HCT116 (cell line): ENCODE results near the gene FLT4. TPM values are rescaled to one million over a fixed set of nuclear protein-coding genes. Genes with fewer than 3 reads are reported as not detected.

ENCODE experiments used
- ATAC-seq: fragments of 200-7000 bp; cut with Tn5 transposase; 2 replicates; pipeline ENCODE4 v1.9.1; 2020; ENCODE audit warnings: mild to moderate bottlenecking, moderate library complexity
- BruUV-seq: library from RNA; stranded (reverse); fragments of 400-500 nt; replicated peaks from 2 replicates; lab custom pipeline; 2021; lab: Mats Ljungman, UMichigan
- CTCF ChIA-PET: fragments of 300-600 bp; sonication (Branson Sonifier 250); formaldehyde crosslinking; loops from one replicate; lab custom pipeline; 2021; ENCODE audit warnings: antibody characterized with exemption; lab: Charles Lee
- POLR2A ChIA-PET: fragments of 300-600, 350-600 bp; sonication (Branson Sonifier 250); formaldehyde crosslinking; loops from one replicate; lab custom pipeline; 2021; ENCODE audit warnings: antibody characterized with exemption; lab: Charles Lee
- RAD21 ChIA-PET, 2 experiments: fragments of 300-600 bp; sonication (Branson Sonifier 250); formaldehyde crosslinking; loops; one replicate each; lab custom pipeline; 2023; ENCODE audit warnings: low total read pairs in 2 of 2; ENCODE audit not compliant: uncharacterized antibody in 2 of 2, unreplicated experiment in 2 of 2, low non-redundant PET in 1 of 2; lab: Charles Lee
- DNase-seq: peaks from one replicate; pipeline ENCODE4 v3.0.0-alpha.2; 2010; ENCODE audit warnings: low read depth, low spot score
- H2AFZ ChIP-seq: fragments of 200-600 bp; shearing (Covaris generic), sonication (generic); 2 replicates; pipeline ENCODE4 v1.6.1; 2017; ENCODE audit warnings: low read depth, mixed run types, mixed read lengths, antibody characterized with exemption, low read length; ENCODE audit not compliant: poor library complexity, severe bottlenecking
- H3K27ac ChIP-seq: 2 replicates; pipeline ENCODE4 v1.5.1; 2012; ENCODE audit warnings: low read depth, low read length
- H3K27me3 ChIP-seq: fragments of 200-600 bp; sonication (generic); 2 replicates; pipeline ENCODE4 v1.6.1; 2016; ENCODE audit warnings: mixed run types, low read length, mixed read lengths; ENCODE audit not compliant: insufficient read depth
- H3K36me3 ChIP-seq, 2 experiments: fragments of 200-500 bp in 1 of 2; fragments of 200-600 bp in 1 of 2; sonication (Bioruptor generic) in 1 of 2; sonication (generic) in 1 of 2; 2 replicates each; pipeline versions ENCODE4 v1.5.1 to v1.6.1; 2014 to 2016; ENCODE audit warnings: low read length in 2 of 2, inconsistent platforms in 1 of 2, mixed read lengths in 1 of 2, mixed run types in 1 of 2; ENCODE audit not compliant: insufficient read depth in 2 of 2, control insufficient read depth in 1 of 2
- H3K4me1 ChIP-seq, 2 experiments: fragments of 200-600 bp in 1 of 2; sonication (generic) in 1 of 2; 2 replicates each; pipeline versions ENCODE4 v1.5.1 to v1.6.1; 2012 to 2017; ENCODE audit warnings: low read length in 2 of 2, inconsistent platforms in 1 of 2, mild to moderate bottlenecking in 1 of 2, mixed read lengths in 1 of 2, mixed run types in 1 of 2, moderate library complexity in 1 of 2; ENCODE audit not compliant: insufficient read depth in 2 of 2, control insufficient read depth in 1 of 2
- H3K4me2 ChIP-seq: fragments of 200-600 bp; sonication (generic); 2 replicates; pipeline ENCODE4 v1.6.1; 2017; ENCODE audit warnings: mixed run types, low read length, mixed read lengths
- H3K4me3 ChIP-seq, 2 experiments: fragments of 200-600 bp in 1 of 2; sonication (generic) in 1 of 2; replicated peaks in 1 of 2; 2 replicates each; pipeline ENCODE4 v1.5.1; 2011 to 2016; ENCODE audit warnings: low read length in 2 of 2, control low read depth in 1 of 2, low read depth in 1 of 2, mild to moderate bottlenecking in 1 of 2, mixed read lengths in 1 of 2, mixed run types in 1 of 2
- H3K79me2 ChIP-seq: fragments of 200-600 bp; sonication (generic); 2 replicates; pipeline ENCODE4 v1.6.1; 2017; ENCODE audit warnings: mild to moderate bottlenecking, mixed run types, low read length, moderate library complexity, mixed read lengths; ENCODE audit not compliant: insufficient read depth
- H3K9ac ChIP-seq: fragments of 200-600 bp; sonication (generic); 2 replicates; pipeline ENCODE4 v1.6.1; 2016; ENCODE audit warnings: low read length, mixed read lengths
- H3K9me2 ChIP-seq: fragments of 200-600 bp; sonication (generic), shearing (Covaris generic); 2 replicates; pipeline ENCODE4 v1.6.1; 2017; ENCODE audit warnings: mixed run types, mild to moderate bottlenecking, moderate library complexity; ENCODE audit not compliant: insufficient read depth
- H3K9me3 ChIP-seq, 2 experiments: fragments of 200-500 bp in 1 of 2; fragments of 200-600 bp in 1 of 2; sonication (Bioruptor generic) in 1 of 2; sonication (generic) in 1 of 2; 2 replicates each; pipeline ENCODE4 v1.6.1; 2014 to 2017; ENCODE audit warnings: low read length in 2 of 2, mixed read lengths in 2 of 2, inconsistent platforms in 1 of 2, low read depth in 1 of 2, mild to moderate bottlenecking in 1 of 2, mixed run types in 1 of 2, moderate library complexity in 1 of 2; ENCODE audit not compliant: control insufficient read depth in 1 of 2, insufficient read depth in 1 of 2
- H4K20me1 ChIP-seq: fragments of 200-600 bp; sonication (generic), shearing (Covaris generic); 2 replicates; pipeline ENCODE4 v1.6.1; 2017; ENCODE audit warnings: mixed run types, mild to moderate bottlenecking, moderate library complexity; ENCODE audit not compliant: insufficient read depth
- SP1 ChIP-seq: IDR thresholded peaks from 2 replicates; pipeline ENCODE4 v1.6.1; 2012; ENCODE audit warnings: low read depth
- ZFX ChIP-seq: fragments of 450-650 bp; IDR thresholded peaks from 2 replicates; pipeline ENCODE4 v1.6.1; 2017
- intact Hi-C: fragments of 100-400 bp; cut with micrococcal nuclease; formaldehyde crosslinking; loops from 2 replicates; pipeline ENCODE4 v1.10.0; 2022
- total RNA-seq: library from RNA; stranded (reverse); gene quantifications from one replicate; pipeline ENCODE4 v1.2.1, GENCODE V29; 2021; ENCODE audit not compliant: unreplicated experiment

FLT4 gene
- total RNA-seq, 1 experiment from 2014 or later: 0.17 TPM

DNA sequence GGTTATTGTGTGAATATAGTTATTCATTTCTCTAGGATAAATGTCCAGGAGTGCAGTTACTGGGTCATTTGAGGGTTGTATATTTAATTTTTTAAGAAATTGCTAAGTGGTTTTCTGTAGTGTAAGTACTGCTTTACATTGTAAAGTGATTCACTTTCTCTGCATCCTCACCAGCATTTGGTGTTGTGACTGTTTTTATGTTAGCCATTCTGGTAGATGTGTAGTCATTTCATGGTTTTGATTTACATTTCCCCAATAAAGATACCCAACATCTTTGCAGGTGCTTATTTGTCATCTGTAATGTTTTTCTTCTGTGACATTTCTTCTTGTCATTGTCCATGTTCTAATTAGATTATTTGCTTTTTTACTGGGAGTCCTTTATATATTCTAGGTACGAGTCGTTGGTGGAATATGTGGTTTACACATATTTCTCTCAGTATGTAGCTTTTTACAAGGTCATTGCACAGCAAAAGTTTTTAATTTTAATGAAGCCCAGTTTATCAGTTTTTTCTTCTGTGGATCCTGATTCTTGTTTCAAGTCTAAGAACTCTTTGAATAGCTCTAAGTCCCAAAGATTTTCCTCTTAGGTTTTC, 92.1 kb downstream of the FLT4 start:
- Histone ChIP-seq H3K79me2 (peaks cover 58% of the 10 kb centered on the region), H3K9me2 (no peaks in the 10 kb centered on the region), H3K27me3 (no peaks in the 10 kb centered on the region), H4K20me1 (peaks cover 9% of the 10 kb centered on the region; the same call in 1 of the 2 replicates), H3K4me3 (no peak overlapping the region), H3K4me1 (no peaks in the 10 kb centered on the region), H3K4me2 (no peak overlapping the region), H3K27ac (no peak overlapping the region), H3K9ac (no peak overlapping the region), H3K9me3 (no peaks in the 10 kb centered on the region), H3K36me3 (peaks cover 0 to 2% of the 10 kb centered on the region in 2 experiments; a peak in 2 of 4 replicates), H2AFZ (no peak overlapping the region)
- ChIA-PET POLR2A (no interaction called here), RAD21 (no interaction called here), CTCF (no interaction called here)
- DNase-seq: no peak
- TF ChIP-seq SP1: no peak
- ATAC-seq: no peak
- no TSS peak for BruUV-seq
- intact Hi-C loops: no loop called here

DNA sequence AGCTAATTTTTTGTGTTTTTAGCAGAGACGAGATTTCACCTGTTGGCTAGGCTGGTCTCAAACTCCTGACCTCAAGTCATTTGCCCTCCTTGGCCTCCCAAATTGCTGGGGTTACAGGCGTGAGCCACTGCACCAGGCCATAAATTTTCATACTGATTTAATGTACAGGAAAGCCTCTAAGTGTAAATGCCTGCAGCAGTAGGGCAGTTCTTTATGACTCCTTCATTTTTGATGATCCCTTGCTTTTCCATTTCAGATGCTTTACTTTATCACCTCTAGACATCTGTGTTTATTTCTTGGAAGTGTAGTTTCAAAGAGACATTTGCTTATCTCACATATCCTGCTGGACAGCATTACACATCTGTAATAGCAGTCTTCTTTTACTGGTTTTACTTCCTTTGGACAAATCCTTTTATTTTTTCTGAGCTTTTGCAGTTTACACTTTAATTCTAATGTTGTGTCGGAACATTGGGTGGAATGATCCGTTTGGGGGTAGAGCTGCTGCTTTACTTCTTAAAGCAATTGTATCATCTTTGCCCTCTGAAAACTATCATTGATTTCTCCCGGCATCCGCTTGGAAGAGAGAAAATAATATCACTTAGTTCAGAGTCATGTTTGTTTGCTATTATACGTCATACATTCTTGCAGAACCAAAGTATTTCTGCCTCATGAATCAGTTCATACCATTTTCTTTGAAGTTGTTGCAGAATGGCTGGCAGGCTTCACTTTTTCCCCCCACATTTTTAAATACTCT, 94.1 kb downstream of the FLT4 start:
- no peak overlapping the region for H3K27ac ChIP-seq
- H4K20me1 ChIP-seq: peaks cover 9% of the 10 kb centered on the region; the same call in 1 of the 2 replicates
- intact Hi-C loops: no loop called here
- DNase-seq (no peak), ATAC-seq (no peak)
- CTCF ChIA-PET: no interaction called here
- no peaks in the 10 kb centered on the region for H3K27me3 ChIP-seq
- RAD21 ChIA-PET: no interaction called here
- H2AFZ ChIP-seq: no peak overlapping the region
- no peaks in the 10 kb centered on the region for H3K9me2 ChIP-seq
- H3K9ac ChIP-seq: no peak overlapping the region
- no peaks in the 10 kb centered on the region for H3K4me1 ChIP-seq
- peaks cover 41% of the 10 kb centered on the region for H3K79me2 ChIP-seq
- POLR2A ChIA-PET: no interaction called here
- H3K4me2 ChIP-seq: no peak overlapping the region
- H3K9me3 ChIP-seq: no peaks in the 10 kb centered on the region
- TF ChIP-seq ZFX: no peak
- H3K4me3 ChIP-seq: no peak overlapping the region
- no TSS peak for BruUV-seq
- peaks cover 4% of the 10 kb centered on the region in 2 experiments for H3K36me3 ChIP-seq
